ENCODE data around the gene GOLGA6D.
"Not testable (repeated sequence)": the region's sequence is repeated elsewhere in the genome, so short reads cannot be mapped to it uniquely, and the experiment has no call there.

Gene GOLGA6D

DNA sequence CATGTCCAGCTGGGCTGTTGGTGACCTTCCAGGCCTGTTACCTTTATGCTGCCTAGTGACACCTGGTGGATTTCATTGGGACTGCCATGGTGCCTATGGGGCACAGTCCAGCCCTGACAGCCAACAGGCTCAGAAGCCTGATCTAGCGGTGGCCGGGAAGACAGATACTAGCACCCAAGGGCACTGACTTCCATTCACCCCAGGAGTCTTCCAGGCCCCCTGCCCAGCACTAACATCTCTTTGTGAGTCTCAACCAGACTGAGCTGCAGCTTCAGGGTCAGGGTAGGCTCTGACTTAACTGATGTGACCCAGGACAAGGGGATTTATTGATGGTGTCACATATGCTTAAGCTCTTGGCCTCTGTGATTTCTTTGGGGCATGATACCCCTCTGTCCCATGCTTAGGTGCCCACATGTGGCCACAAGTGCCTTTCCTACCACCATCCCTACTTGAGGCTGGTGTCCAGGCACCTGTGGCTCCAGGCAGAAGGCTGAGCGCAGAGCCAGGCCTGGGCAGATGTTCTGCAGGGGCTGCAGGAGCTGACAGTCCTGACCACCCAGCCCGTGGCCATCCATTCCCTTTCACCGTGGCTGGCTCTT lies 8.0 kb upstream of the GOLGA6D start:
- not testable (repeated sequence) for H2AK5ac ChIP-seq (ENCODE audit: low read length); H3K36me3 ChIP-seq (ENCODE audit: control insufficient read depth in 1 of 2, insufficient read depth in 2 of 2, low read length in 2 of 2); H3K27ac ChIP-seq (ENCODE audit: low read depth, low read length); H3K27me3 ChIP-seq (ENCODE audit: insufficient read depth, low read length); H3K79me1 ChIP-seq (ENCODE audit: low read length); H3K4me2 ChIP-seq (ENCODE audit: low read length); H4K8ac ChIP-seq (ENCODE audit: low read depth, low read length); H4K91ac ChIP-seq (ENCODE audit: low read depth, low read length); H2BK120ac ChIP-seq (ENCODE audit: insufficient read depth, low read length, poor library complexity); H3K4me3 ChIP-seq (ENCODE audit: low read depth, low read length); H2AFZ ChIP-seq (ENCODE audit: insufficient read depth, low read length, poor library complexity); H4K12ac ChIP-seq (ENCODE audit: low read depth, low read length); H3K9me3 ChIP-seq (ENCODE audit: insufficient read depth, low read depth, low read length); H2BK5ac ChIP-seq (ENCODE audit: low read depth, low read length, poor library complexity); H2BK12ac ChIP-seq (ENCODE audit: low read length); H3K4ac ChIP-seq (ENCODE audit: low read depth, low read length); H3K9ac ChIP-seq (ENCODE audit: low read length); H3K4me1 ChIP-seq (ENCODE audit: control insufficient read depth in 1 of 2, insufficient read depth in 2 of 2, low read length in 2 of 2); H3K18ac ChIP-seq (ENCODE audit: low read length); H3K79me2 ChIP-seq (ENCODE audit: control insufficient read depth, insufficient read depth, low read length, poor library complexity); H3K14ac ChIP-seq (ENCODE audit: low read length); H3K23ac ChIP-seq (ENCODE audit: low read length)
- DNase-seq, result peak in 1 of 2 donors; percentile 21
- WGBS (ENCODE audit: extremely low coverage, insufficient coverage, insufficient read length), result no CpG with 5 or more reads among the region's 5 CpGs

DNA sequence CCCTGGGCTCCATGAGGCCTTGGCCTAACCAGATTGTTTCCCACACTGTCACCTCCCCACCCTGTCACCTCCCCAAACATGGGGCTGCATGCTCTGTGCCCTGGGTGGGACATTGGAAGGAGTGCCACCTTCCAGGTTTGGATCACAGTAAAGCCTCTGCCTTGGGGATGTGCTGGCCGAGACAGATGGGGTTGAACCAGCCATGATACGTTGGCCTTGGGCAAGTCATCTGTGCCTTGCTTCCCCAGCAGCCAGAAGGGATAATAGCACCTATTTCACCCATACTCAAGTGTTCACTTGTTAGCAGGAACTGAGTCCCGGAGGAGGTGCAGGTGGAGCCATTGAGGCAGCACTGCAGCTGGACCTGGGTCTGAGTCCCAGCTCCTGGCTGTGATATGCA lies 7.0 kb upstream of the GOLGA6D start:
- WGBS (ENCODE audit: extremely low coverage, insufficient coverage, insufficient read length), result no CpG with 5 or more reads among the region's 3 CpGs

GRCh38 chr15:75278497-75278896 lies 4.1 kb upstream of the GOLGA6D start:
- H3K27me3 ChIP-seq (ENCODE audit: insufficient read depth, low read length); H2AK5ac ChIP-seq (ENCODE audit: low read length); H3K79me2 ChIP-seq (ENCODE audit: control insufficient read depth, insufficient read depth, low read length, poor library complexity); H3K4me2 ChIP-seq (ENCODE audit: low read length); H3K9me3 ChIP-seq (ENCODE audit: insufficient read depth, low read depth, low read length); DNase-seq; H3K18ac ChIP-seq (ENCODE audit: low read length); H4K8ac ChIP-seq (ENCODE audit: low read depth, low read length); H3K4me3 ChIP-seq (ENCODE audit: low read depth, low read length); H2AFZ ChIP-seq (ENCODE audit: insufficient read depth, low read length, poor library complexity); H3K27ac ChIP-seq (ENCODE audit: low read depth, low read length); H2BK5ac ChIP-seq (ENCODE audit: low read depth, low read length, poor library complexity); H4K12ac ChIP-seq (ENCODE audit: low read depth, low read length); H3K14ac ChIP-seq (ENCODE audit: low read length); H3K36me3 ChIP-seq (ENCODE audit: control insufficient read depth in 1 of 2, insufficient read depth in 2 of 2, low read length in 2 of 2); H2BK120ac ChIP-seq (ENCODE audit: insufficient read depth, low read length, poor library complexity); H3K23ac ChIP-seq (ENCODE audit: low read length); H4K91ac ChIP-seq (ENCODE audit: low read depth, low read length); H3K9ac ChIP-seq (ENCODE audit: low read length); H3K4ac ChIP-seq (ENCODE audit: low read depth, low read length); H3K79me1 ChIP-seq (ENCODE audit: low read length); H3K4me1 ChIP-seq (ENCODE audit: control insufficient read depth in 1 of 2, insufficient read depth in 2 of 2, low read length in 2 of 2); H2BK12ac ChIP-seq (ENCODE audit: low read length): not testable (repeated sequence)
- no CpG with 5 or more reads among the region's 1 CpG for WGBS (ENCODE audit: extremely low coverage, insufficient coverage, insufficient read length)

More for the DNA sequence above, 7.0 kb upstream of the GOLGA6D start:
- H4K12ac ChIP-seq (ENCODE audit: low read depth, low read length); H3K4me3 ChIP-seq (ENCODE audit: low read depth, low read length); H3K4me1 ChIP-seq (ENCODE audit: control insufficient read depth in 1 of 2, insufficient read depth in 2 of 2, low read length in 2 of 2); H3K4ac ChIP-seq (ENCODE audit: low read depth, low read length); H3K18ac ChIP-seq (ENCODE audit: low read length); H3K27ac ChIP-seq (ENCODE audit: low read depth, low read length); H3K79me2 ChIP-seq (ENCODE audit: control insufficient read depth, insufficient read depth, low read length, poor library complexity); H3K9me3 ChIP-seq (ENCODE audit: insufficient read depth, low read depth, low read length); H2BK5ac ChIP-seq (ENCODE audit: low read depth, low read length, poor library complexity); DNase-seq; H3K4me2 ChIP-seq (ENCODE audit: low read length); H3K14ac ChIP-seq (ENCODE audit: low read length); H2BK12ac ChIP-seq (ENCODE audit: low read length); H2BK120ac ChIP-seq (ENCODE audit: insufficient read depth, low read length, poor library complexity); H4K8ac ChIP-seq (ENCODE audit: low read depth, low read length); H3K36me3 ChIP-seq (ENCODE audit: control insufficient read depth in 1 of 2, insufficient read depth in 2 of 2, low read length in 2 of 2); H3K23ac ChIP-seq (ENCODE audit: low read length); H2AFZ ChIP-seq (ENCODE audit: insufficient read depth, low read length, poor library complexity); H3K27me3 ChIP-seq (ENCODE audit: insufficient read depth, low read length); H4K91ac ChIP-seq (ENCODE audit: low read depth, low read length); H3K79me1 ChIP-seq (ENCODE audit: low read length); H2AK5ac ChIP-seq (ENCODE audit: low read length): not testable (repeated sequence)
- H3K9ac ChIP-seq (ENCODE audit: low read length), result peak overlapping the region; percentile 77

DNA sequence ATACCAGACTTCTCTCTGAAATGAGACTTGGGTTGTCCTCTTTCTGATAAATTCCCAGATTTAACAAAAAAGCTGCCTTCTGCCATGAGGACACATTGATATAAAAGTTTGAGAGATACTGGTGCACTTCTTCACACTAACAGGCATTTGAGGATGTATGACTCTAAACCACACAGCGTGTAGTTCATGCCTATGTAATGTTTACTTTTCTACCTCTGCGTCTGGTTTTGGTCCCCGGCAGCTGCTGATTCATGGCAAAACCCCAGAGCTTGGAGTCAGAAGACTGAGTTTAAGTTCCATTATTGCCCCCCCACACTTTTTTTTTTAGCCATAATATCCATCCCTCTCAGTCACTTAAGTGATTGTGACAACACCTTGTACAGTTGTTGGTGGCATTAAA lies 1.5 kb downstream of the GOLGA6D start:
- H3K36me3 ChIP-seq (ENCODE audit: control insufficient read depth in 1 of 2, insufficient read depth in 2 of 2, low read length in 2 of 2); H3K14ac ChIP-seq (ENCODE audit: low read length); DNase-seq; H3K9ac ChIP-seq (ENCODE audit: low read length); H3K4me3 ChIP-seq (ENCODE audit: low read depth, low read length); H3K4ac ChIP-seq (ENCODE audit: low read depth, low read length); H2AFZ ChIP-seq (ENCODE audit: insufficient read depth, low read length, poor library complexity); H3K79me2 ChIP-seq (ENCODE audit: control insufficient read depth, insufficient read depth, low read length, poor library complexity); H4K91ac ChIP-seq (ENCODE audit: low read depth, low read length); H3K27ac ChIP-seq (ENCODE audit: low read depth, low read length); H3K23ac ChIP-seq (ENCODE audit: low read length); H4K12ac ChIP-seq (ENCODE audit: low read depth, low read length); H3K4me1 ChIP-seq (ENCODE audit: control insufficient read depth in 1 of 2, insufficient read depth in 2 of 2, low read length in 2 of 2); H2BK120ac ChIP-seq (ENCODE audit: insufficient read depth, low read length, poor library complexity); H3K79me1 ChIP-seq (ENCODE audit: low read length); H3K4me2 ChIP-seq (ENCODE audit: low read length); H2BK5ac ChIP-seq (ENCODE audit: low read depth, low read length, poor library complexity); H3K18ac ChIP-seq (ENCODE audit: low read length); H4K8ac ChIP-seq (ENCODE audit: low read depth, low read length); H2BK12ac ChIP-seq (ENCODE audit: low read length); H3K9me3 ChIP-seq (ENCODE audit: insufficient read depth, low read depth, low read length); H2AK5ac ChIP-seq (ENCODE audit: low read length); H3K27me3 ChIP-seq (ENCODE audit: insufficient read depth, low read length): not testable (repeated sequence)
- WGBS (ENCODE audit: extremely low coverage, insufficient coverage, insufficient read length), result no CpG with 5 or more reads among the region's 3 CpGs

Measured in trophoblast cell (in vitro differentiated cells and primary cell).